Fibroblast of lung (primary cell): ENCODE data around the gene FAM13B. TPM values are rescaled to one million over a fixed set of nuclear protein-coding genes. Genes with fewer than 3 reads are reported as not detected.
"Not testable (repeated sequence)": the region's sequence is repeated elsewhere in the genome, so short reads cannot be mapped to it uniquely, and the experiment has no call there.

Experiments used
- DNase-seq, 2 donors: peaks; one replicate each; pipeline versions ENCODE4 v3.0.0 to v3.0.0-alpha.2; 2010; ENCODE audit warnings: low read depth in 2 of 2
- H2AFZ ChIP-seq: 2 replicates; pipeline ENCODE4 v1.5.1; 2012; ENCODE audit warnings: low read length, control low read depth, inconsistent platforms
- H3K27ac ChIP-seq: 2 replicates; pipeline ENCODE4 v1.5.1; 2011; ENCODE audit warnings: low read length, control low read depth; ENCODE audit not compliant: insufficient read depth
- H3K27me3 ChIP-seq: 2 replicates; pipeline ENCODE4 v1.5.1; 2011; ENCODE audit warnings: mild to moderate bottlenecking, low read length; ENCODE audit not compliant: control insufficient read depth, insufficient read depth
- H3K36me3 ChIP-seq: 2 replicates; pipeline ENCODE4 v1.5.1; 2011; ENCODE audit warnings: low read length; ENCODE audit not compliant: control insufficient read depth, insufficient read depth
- H3K4me1 ChIP-seq: 2 replicates; pipeline ENCODE4 v1.5.1; 2011; ENCODE audit warnings: low read length; ENCODE audit not compliant: control insufficient read depth, insufficient read depth; ENCODE audit errors: extremely low read depth
- H3K4me2 ChIP-seq: 2 replicates; pipeline ENCODE4 v1.5.1; 2011; ENCODE audit warnings: low read length, control low read depth; ENCODE audit not compliant: insufficient read depth; ENCODE audit errors: extremely low read depth
- H3K4me3 ChIP-seq, 4 experiments: fragments of 200-600 bp in 1 of 4; sonication (generic) in 1 of 4; replicated peaks in 1 of 4; 2 replicates each; pipeline ENCODE4 v1.5.1; 2011 to 2016; ENCODE audit warnings: low read length in 4 of 4, low read depth in 3 of 4, mild to moderate bottlenecking in 3 of 4, control low read depth in 2 of 4, inconsistent platforms in 1 of 4, mixed read lengths in 1 of 4; ENCODE audit not compliant: insufficient read depth in 1 of 4; ENCODE audit errors: control extremely low read depth in 1 of 4
- H3K79me2 ChIP-seq: 2 replicates; pipeline ENCODE4 v1.5.1; 2012; ENCODE audit warnings: mild to moderate bottlenecking, low read length, inconsistent platforms; ENCODE audit not compliant: control insufficient read depth, insufficient read depth
- H3K9ac ChIP-seq: 2 replicates; pipeline ENCODE4 v1.5.1; 2011; ENCODE audit warnings: mild to moderate bottlenecking, low read length, control low read depth; ENCODE audit not compliant: insufficient read depth
- H3K9me3 ChIP-seq: 2 replicates; pipeline ENCODE4 v1.5.1; 2012; ENCODE audit warnings: low read depth, low read length; ENCODE audit not compliant: control insufficient read depth, insufficient read depth
- H4K20me1 ChIP-seq: 2 replicates; pipeline ENCODE4 v1.5.1; 2011; ENCODE audit warnings: low read length; ENCODE audit not compliant: control insufficient read depth, insufficient read depth; ENCODE audit errors: extremely low read depth
- EZH2 ChIP-seq: IDR thresholded peaks from 2 replicates; pipeline ENCODE4 v1.5.1; 2012; ENCODE audit warnings: low read length, control low read depth, mild to moderate bottlenecking; ENCODE audit errors: missing control alignments
- polyA plus RNA-seq, 2 donors: library from polyadenylated mRNA; depleted of rRNA in 1 of 2; stranded (reverse) in 1 of 2; unstranded in 1 of 2; fragments of >200 nt; gene quantifications; 2 replicates each; pipeline ENCODE4 v1.2.1, GENCODE V29; 2011 to 2012; ENCODE audit warnings: missing spikeins in 1 of 2
- total RNA-seq: library from RNA; depleted of rRNA; stranded (reverse); fragments of >200 nt; gene quantifications from 2 replicates; pipeline ENCODE4 v1.2.1, GENCODE V29; 2014
- TF ChIP-seq, protein P1 (sequence below), 2 donors: IDR thresholded peaks in 1 of 2; conservative IDR thresholded peaks in 1 of 2; 1 replicate in 1 of 2; 2 replicates in 1 of 2; pipeline ENCODE4 v1.5.1; 2011 to 2012; ENCODE audit warnings: low read length in 2 of 2, control low read depth in 1 of 2, inconsistent platforms in 1 of 2, low read depth in 1 of 2, mild to moderate bottlenecking in 1 of 2

Gene FAM13B
- total and polyA plus RNA-seq, 2 donors (not counting 1 experiment from before 2014, with no cell fraction given): 20.7 to 25.1 TPM

DNA sequence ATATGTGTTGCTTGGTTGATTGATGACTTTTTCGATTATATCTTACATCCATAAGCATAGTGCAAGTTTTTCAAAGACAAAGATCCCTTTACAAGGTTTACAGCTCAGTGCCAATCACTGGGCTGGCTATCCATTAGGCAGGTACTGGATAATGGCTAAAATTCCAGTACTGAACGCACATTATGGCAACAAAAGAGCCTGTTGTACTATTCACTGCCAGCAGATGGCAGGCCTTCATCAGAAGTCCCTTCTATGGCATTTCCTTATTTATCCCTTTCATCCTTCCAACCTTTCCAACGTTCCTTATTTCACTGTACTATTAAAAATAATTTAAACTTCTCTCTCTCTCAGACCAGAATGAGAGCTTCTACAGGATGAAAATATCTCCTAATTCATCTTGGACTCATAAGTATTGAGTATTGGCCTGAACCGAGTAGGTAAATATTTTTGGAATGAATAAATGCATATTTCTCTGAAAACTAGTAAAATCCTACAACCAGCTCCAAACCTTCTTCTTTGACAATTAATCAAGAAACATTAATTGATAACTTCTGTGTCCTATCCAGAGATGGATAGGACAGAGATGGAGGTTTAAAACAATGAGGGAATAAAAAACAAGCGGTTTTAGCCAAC, 44.3 kb upstream of the FAM13B start:
- no peaks in the 10 kb centered on the region for H3K9me3 ChIP-seq
- H3K79me2 ChIP-seq: no peaks in the 10 kb centered on the region
- H2AFZ ChIP-seq: no peak overlapping the region
- H3K4me2 ChIP-seq: no peak overlapping the region
- H3K27ac ChIP-seq: no peak overlapping the region
- H3K9ac ChIP-seq: no peak overlapping the region
- no peaks in the 10 kb centered on the region for H3K36me3 ChIP-seq
- H4K20me1 ChIP-seq: no peaks in the 10 kb centered on the region
- no peak overlapping the region for H3K4me3 ChIP-seq
- no peaks in the 10 kb centered on the region for H3K4me1 ChIP-seq
- no peaks in the 10 kb centered on the region for H3K27me3 ChIP-seq
- TF ChIP-seq, protein P1, sequence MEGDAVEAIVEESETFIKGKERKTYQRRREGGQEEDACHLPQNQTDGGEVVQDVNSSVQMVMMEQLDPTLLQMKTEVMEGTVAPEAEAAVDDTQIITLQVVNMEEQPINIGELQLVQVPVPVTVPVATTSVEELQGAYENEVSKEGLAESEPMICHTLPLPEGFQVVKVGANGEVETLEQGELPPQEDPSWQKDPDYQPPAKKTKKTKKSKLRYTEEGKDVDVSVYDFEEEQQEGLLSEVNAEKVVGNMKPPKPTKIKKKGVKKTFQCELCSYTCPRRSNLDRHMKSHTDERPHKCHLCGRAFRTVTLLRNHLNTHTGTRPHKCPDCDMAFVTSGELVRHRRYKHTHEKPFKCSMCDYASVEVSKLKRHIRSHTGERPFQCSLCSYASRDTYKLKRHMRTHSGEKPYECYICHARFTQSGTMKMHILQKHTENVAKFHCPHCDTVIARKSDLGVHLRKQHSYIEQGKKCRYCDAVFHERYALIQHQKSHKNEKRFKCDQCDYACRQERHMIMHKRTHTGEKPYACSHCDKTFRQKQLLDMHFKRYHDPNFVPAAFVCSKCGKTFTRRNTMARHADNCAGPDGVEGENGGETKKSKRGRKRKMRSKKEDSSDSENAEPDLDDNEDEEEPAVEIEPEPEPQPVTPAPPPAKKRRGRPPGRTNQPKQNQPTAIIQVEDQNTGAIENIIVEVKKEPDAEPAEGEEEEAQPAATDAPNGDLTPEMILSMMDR (conservative IDR thresholded peaks at IDR 0.05 in 1 of 2, IDR thresholded peaks at IDR 0.05 in 1 of 2; ENCODE audit: low read depth in 1 of 2, low read length in 2 of 2): peak; percentile 87 to 92
- TF ChIP-seq EZH2: no peak
- DNase-seq: peak; percentile 47 to 73

DNA sequence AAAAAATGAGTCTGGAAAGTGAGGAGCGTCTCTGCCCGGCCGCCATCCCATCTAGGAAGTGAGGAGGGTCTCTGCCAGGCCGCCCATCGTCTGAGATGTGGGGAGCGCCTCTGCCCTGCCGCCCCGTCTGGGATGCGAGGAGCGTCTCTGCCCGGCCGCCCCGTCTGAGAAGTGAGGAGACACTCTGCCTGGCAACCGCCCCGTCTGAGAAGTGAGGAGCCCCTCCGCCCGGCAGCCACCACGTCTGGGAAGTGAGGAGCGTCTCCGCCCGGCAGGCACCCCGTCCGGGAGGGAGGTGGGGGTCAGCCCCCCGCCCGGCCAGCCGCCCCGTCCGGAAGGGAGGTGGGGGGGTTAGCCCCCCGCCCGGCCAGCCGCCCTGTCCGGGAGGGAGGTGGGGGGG, 37.1 kb upstream of the FAM13B start:
- H3K4me3 ChIP-seq, H3K79me2 ChIP-seq, H3K9ac ChIP-seq, H3K9me3 ChIP-seq, H3K27me3 ChIP-seq, H3K27ac ChIP-seq, H3K36me3 ChIP-seq, H3K4me2 ChIP-seq, DNase-seq, H2AFZ ChIP-seq, H3K4me1 ChIP-seq, H4K20me1 ChIP-seq: not testable (repeated sequence)

- no peaks in the 10 kb centered on the region for H3K27me3 ChIP-seq
- H3K4me1 ChIP-seq: no peaks in the 10 kb centered on the region
- H4K20me1 ChIP-seq: no peaks in the 10 kb centered on the region
- H3K9me3 ChIP-seq: no peaks in the 10 kb centered on the region
- no peaks in the 10 kb centered on the region for H3K36me3 ChIP-seq
- peak overlapping the region; percentile 13 for H3K4me2 ChIP-seq
- H2AFZ ChIP-seq: no peak overlapping the region
- H3K9ac ChIP-seq: no peak overlapping the region
- TF ChIP-seq EZH2: no peak
- TF ChIP-seq, protein P1 (conservative IDR thresholded peaks at IDR 0.05 in 1 of 2, IDR thresholded peaks at IDR 0.05 in 1 of 2; ENCODE audit: low read depth in 1 of 2, low read length in 2 of 2): peak; percentile 83 to 88
- no peak overlapping the region for H3K4me3 ChIP-seq
- peak; percentile 66 to 80 for DNase-seq
- H3K27ac ChIP-seq: no peak overlapping the region
- H3K79me2 ChIP-seq: no peaks in the 10 kb centered on the region
These were observed 36.1 kb upstream of the FAM13B start for GRCh38 chr5:138068742-138069600.
